Tibial nerve (tissue), 4 donors: ENCODE results near the gene CHN1.

ENCODE experiments used
- EP300 ChIP-seq, 2 donors: sonication (generic); formaldehyde crosslinking; IDR thresholded peaks; one replicate each; pipeline ENCODE4 v1.6.1; 2017; ENCODE audit warnings: antibody characterized with exemption in 2 of 2, mild to moderate bottlenecking in 1 of 2
- TF ChIP-seq, protein P1 (sequence below), 5 experiments: fragments of 200-600 bp in 3 of 5; fragments of 450-650 bp in 2 of 5; sonication (generic) in 3 of 5; IDR thresholded peaks; one replicate each; pipeline ENCODE4 v1.5.1; 2016 to 2019; ENCODE audit warnings: antibody characterized with exemption in 5 of 5, mild to moderate bottlenecking in 3 of 5, moderate library complexity in 2 of 5

DNA sequence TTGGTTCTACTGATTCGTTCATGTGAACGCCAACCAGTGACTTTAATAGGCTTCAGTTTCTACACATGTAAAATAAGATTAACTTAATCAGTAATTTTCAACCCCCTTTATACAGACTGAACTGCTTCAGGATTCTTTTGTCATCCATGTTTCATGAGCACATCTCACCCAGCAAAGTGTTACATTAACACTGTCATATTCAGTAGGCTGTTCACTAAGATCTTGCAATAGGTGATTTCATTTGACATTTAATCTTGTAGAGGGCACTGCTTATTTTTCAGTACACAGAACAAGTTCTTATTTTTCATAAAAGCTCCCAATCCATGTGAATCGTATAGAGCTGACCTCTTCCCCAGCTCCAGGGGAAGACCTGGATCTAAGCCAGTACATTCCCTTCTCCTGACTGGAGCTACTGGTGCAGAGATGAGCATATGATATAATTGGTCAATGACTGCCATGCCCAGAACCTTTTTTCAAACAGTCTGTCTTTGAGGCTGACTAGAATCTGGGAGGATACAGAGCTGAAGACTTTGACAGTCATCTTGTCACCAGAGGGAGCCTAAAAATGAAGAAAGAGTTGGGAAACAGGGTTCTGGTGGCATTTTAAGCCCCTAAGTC, 168.7 kb downstream of the CHN1 start:
- TF ChIP-seq, protein P1, sequence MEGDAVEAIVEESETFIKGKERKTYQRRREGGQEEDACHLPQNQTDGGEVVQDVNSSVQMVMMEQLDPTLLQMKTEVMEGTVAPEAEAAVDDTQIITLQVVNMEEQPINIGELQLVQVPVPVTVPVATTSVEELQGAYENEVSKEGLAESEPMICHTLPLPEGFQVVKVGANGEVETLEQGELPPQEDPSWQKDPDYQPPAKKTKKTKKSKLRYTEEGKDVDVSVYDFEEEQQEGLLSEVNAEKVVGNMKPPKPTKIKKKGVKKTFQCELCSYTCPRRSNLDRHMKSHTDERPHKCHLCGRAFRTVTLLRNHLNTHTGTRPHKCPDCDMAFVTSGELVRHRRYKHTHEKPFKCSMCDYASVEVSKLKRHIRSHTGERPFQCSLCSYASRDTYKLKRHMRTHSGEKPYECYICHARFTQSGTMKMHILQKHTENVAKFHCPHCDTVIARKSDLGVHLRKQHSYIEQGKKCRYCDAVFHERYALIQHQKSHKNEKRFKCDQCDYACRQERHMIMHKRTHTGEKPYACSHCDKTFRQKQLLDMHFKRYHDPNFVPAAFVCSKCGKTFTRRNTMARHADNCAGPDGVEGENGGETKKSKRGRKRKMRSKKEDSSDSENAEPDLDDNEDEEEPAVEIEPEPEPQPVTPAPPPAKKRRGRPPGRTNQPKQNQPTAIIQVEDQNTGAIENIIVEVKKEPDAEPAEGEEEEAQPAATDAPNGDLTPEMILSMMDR (IDR thresholded peaks at IDR 0.05), result no peak
- no peak for TF ChIP-seq EP300 (IDR thresholded peaks at IDR 0.05)
